Spleen (tissue), 11 donors: ENCODE results near the gene MGAT4B. TPM values are rescaled to one million over a fixed set of nuclear protein-coding genes. Genes with fewer than 3 reads are reported as not detected.
A peak's percentile ranks its signal among the peaks of the same experiment; 100 is the strongest.

Experiments
- DNase-seq: peaks from one replicate; pipeline ENCODE4 v3.0.0-alpha.2; 2020
- H3K27ac ChIP-seq, 8 donors: fragments of 200-600 bp; sonication (generic) in 7 of 8; 1 replicate in 4 of 8; 2 replicates in 4 of 8; pipeline versions ENCODE4 v1.5.0 to v1.8.0; 2016 to 2021; ENCODE audit warnings: inconsistent platforms in 4 of 8, mild to moderate bottlenecking in 4 of 8, moderate library complexity in 1 of 8
- H3K27me3 ChIP-seq, 7 donors: fragments of 200-600 bp; sonication (generic) in 6 of 7; replicated peaks in 1 of 7; 1 replicate in 4 of 7; 2 replicates in 3 of 7; pipeline versions ENCODE4 v1.5.0 to v1.8.0; 2016 to 2021; ENCODE audit warnings: inconsistent platforms in 3 of 7, mild to moderate bottlenecking in 1 of 7
- H3K36me3 ChIP-seq, 6 donors: fragments of 200-600 bp; sonication (generic) in 5 of 6; 1 replicate in 4 of 6; 2 replicates in 2 of 6; pipeline versions ENCODE4 v1.5.0 to v1.8.0; 2016 to 2021; ENCODE audit warnings: inconsistent platforms in 2 of 6
- H3K4me1 ChIP-seq, 6 donors: fragments of 200-600 bp; sonication (generic) in 5 of 6; 1 replicate in 3 of 6; 2 replicates in 3 of 6; pipeline versions ENCODE4 v1.5.0 to v1.8.0; 2016 to 2021; ENCODE audit warnings: inconsistent platforms in 3 of 6
- H3K4me3 ChIP-seq, 8 donors: fragments of 200-600 bp; sonication (generic) in 7 of 8; 1 replicate in 4 of 8; 2 replicates in 4 of 8; pipeline versions ENCODE4 v1.5.0 to v1.8.0; 2016 to 2021; ENCODE audit warnings: inconsistent platforms in 4 of 8, mild to moderate bottlenecking in 4 of 8, moderate library complexity in 2 of 8
- H3K9me3 ChIP-seq, 8 donors: fragments of 200-600 bp; sonication (generic) in 7 of 8; 1 replicate in 4 of 8; 2 replicates in 4 of 8; pipeline versions ENCODE4 v1.5.0 to v1.8.0; 2016 to 2021; ENCODE audit warnings: inconsistent platforms in 4 of 8
- CTCF ChIP-seq, 11 experiments: fragments of 200-600 bp in 7 of 11; fragments of 450-650 bp in 4 of 11; sonication (generic) in 4 of 11; IDR thresholded peaks in 8 of 11; conservative IDR thresholded peaks in 3 of 11; 1 replicate in 7 of 11; 2 replicates in 4 of 11; pipeline versions ENCODE4 v1.4.0 to v1.8.0; 2016 to 2021; ENCODE audit warnings: antibody characterized with exemption in 11 of 11, inconsistent platforms in 4 of 11, mild to moderate bottlenecking in 1 of 11
- POLR2A ChIP-seq, 3 donors: fragments of 450-650 bp; IDR thresholded peaks; one replicate each; pipeline ENCODE4 v1.5.1; 2017; ENCODE audit warnings: antibody characterized with exemption in 3 of 3, mild to moderate bottlenecking in 1 of 3
- POLR2AphosphoS5 ChIP-seq, 3 donors: sonication (generic); formaldehyde crosslinking; IDR thresholded peaks; one replicate each; pipeline ENCODE4 v1.5.1; 2017; ENCODE audit warnings: antibody characterized with exemption in 3 of 3
- WGBS, 5 donors: extraction: QIAGEN DNeasy Blood & Tissue Kit in 3 of 5; methylation state at CpG; one replicate each; pipeline versions ENCODE4 v1.1.5 to v1.1.7; 2013 to 2018; 5-methylcytosine and 5-hydroxymethylcytosine counted together
- intact Hi-C: fragments of 100-400 bp; cut with DNase I; formaldehyde crosslinking; loops from one replicate; pipeline ENCODE4 v1.15.0; 2023; ENCODE audit warnings: low total_unique reads
- polyA plus RNA-seq, 3 donors: library from polyadenylated mRNA; stranded (reverse); fragments of 200-250 nt; gene quantifications; one replicate each; pipeline ENCODE4 v1.2.1, GENCODE V29; 2013
- total RNA-seq, 7 donors: library from RNA; depleted of rRNA in 3 of 7; stranded (reverse); fragments of >200 nt in 3 of 7; fragmentation: NEBNext Ultra II Directional in 4 of 7; extraction: Animal tissue kit (Norgen Biotek cat#: 25700) in 4 of 7; gene quantifications; one replicate each; pipeline versions ENCODE4 v1.1.0 to v1.2.1, GENCODE V29; 2016 to 2021
- donor health status: healthy with polysubstance abuse.
- donor health status: DM: no; HTN: no; CAD: no; lungs with moderate emphysema.
- donor health status: DM: no; HTN: no; CAD: no.
- donor health status: Bipolar disorder and iron deficiency.
- donor health status: healthy.
- donor health status: DM: no; HTN: no; CAD: no.
- donor health status: DM: yes; HTN: yes; CAD: no.

MGAT4B gene
- total and polyA plus RNA-seq, 10 donors: 34.9 to 117 (median 79.2) TPM

GRCh38 chr5:179820127-179820482 lies 13.4 kb upstream of the MGAT4B start:
- peaks cover 0 to 12% (median 0%) of the 10 kb centered on the region in 7 donors for H3K27me3 ChIP-seq
- no peak for TF ChIP-seq POLR2AphosphoS5 (IDR thresholded peaks at IDR 0.05)
- no peak for TF ChIP-seq CTCF (IDR thresholded peaks at IDR 0.05 in 8 of 11, conservative IDR thresholded peaks at IDR 0.05 in 3 of 11)
- TF ChIP-seq POLR2A (IDR thresholded peaks at IDR 0.05): no peak
- H3K9me3 ChIP-seq: no peaks in the 10 kb centered on the region
- peak overlapping the region; percentile 89 to 97 (median 94) for H3K4me3 ChIP-seq
- 31 to 61% (median 40%) methylated on average over 6 to 12 of the region's 12 CpGs for WGBS, 5 donors
- no peak for DNase-seq
- intact Hi-C loops: no loop called here
- peaks cover 46 to 82% (median 77%) of the 10 kb centered on the region in 6 donors for H3K4me1 ChIP-seq
- peak overlapping the region; percentile 86 to 100 (median 100) for H3K27ac ChIP-seq
- peaks cover 0 to 33% (median 25%) of the 10 kb centered on the region in 6 donors for H3K36me3 ChIP-seq

GRCh38 chr5:179819296-179820126 lies 12.8 kb upstream of the MGAT4B start:
- WGBS, 5 donors: 19 to 33% (median 27%) methylated on average over 9 to 26 of the region's 26 CpGs
- intact Hi-C loops: no loop called here
- Histone ChIP-seq H3K36me3 (peaks cover 0 to 30% (median 19%) of the 10 kb centered on the region in 6 donors), H3K4me3 (peak overlapping the region in 7 of 8 donors; percentile 16 to 97 (median 95)), H3K27me3 (peaks cover 0 to 12% (median 0%) of the 10 kb centered on the region in 7 donors), H3K9me3 (no peaks in the 10 kb centered on the region), H3K4me1 (peaks cover 46 to 76% (median 71%) of the 10 kb centered on the region in 6 donors), H3K27ac (peak overlapping the region; percentile 86 to 100 (median 100))
- DNase-seq: peak; percentile 93
- TF ChIP-seq POLR2AphosphoS5 (IDR thresholded peaks at IDR 0.05) (no peak), POLR2A (IDR thresholded peaks at IDR 0.05) (no peak)

GRCh38 chr5:179818746-179819295 lies 12.2 kb upstream of the MGAT4B start:
- Histone ChIP-seq H3K4me3 (peak overlapping the region; percentile 11 to 97 (median 94)), H3K36me3 (peaks cover 0 to 30% (median 12%) of the 10 kb centered on the region in 6 donors), H3K4me1 (peaks cover 46 to 69% (median 64%) of the 10 kb centered on the region in 6 donors), H3K27me3 (peaks cover 0 to 12% (median 0%) of the 10 kb centered on the region in 7 donors), H3K27ac (peak overlapping the region; percentile 86 to 100 (median 100)), H3K9me3 (no peaks in the 10 kb centered on the region)
- TF ChIP-seq POLR2A (IDR thresholded peaks at IDR 0.05): peak in 1 of 3 donors; percentile 12
- peak; percentile 90 to 93 (median 91) for TF ChIP-seq POLR2AphosphoS5 (IDR thresholded peaks at IDR 0.05)
- no peak for TF ChIP-seq CTCF (IDR thresholded peaks at IDR 0.05 in 8 of 11, conservative IDR thresholded peaks at IDR 0.05 in 3 of 11)
- 2 to 6% (median 3%) methylated on average over 27 to 35 of the region's 35 CpGs for WGBS, 5 donors
- intact Hi-C loops: no loop called here
- DNase-seq: peak; percentile 98

- Histone ChIP-seq H3K4me1 (peaks cover 43 to 62% (median 58%) of the 10 kb centered on the region in 6 donors), H3K9me3 (no peaks in the 10 kb centered on the region), H3K36me3 (peaks cover 0 to 28% (median 6%) of the 10 kb centered on the region in 6 donors), H3K27me3 (peaks cover 0 to 12% (median 0%) of the 10 kb centered on the region in 7 donors), H3K27ac (peak overlapping the region; percentile 86 to 100 (median 100)), H3K4me3 (peak overlapping the region in 7 of 8 donors; percentile 11 to 97 (median 95))
- TF ChIP-seq POLR2AphosphoS5 (IDR thresholded peaks at IDR 0.05) (no peak), POLR2A (IDR thresholded peaks at IDR 0.05) (no peak), CTCF (IDR thresholded peaks at IDR 0.05 in 8 of 11, conservative IDR thresholded peaks at IDR 0.05 in 3 of 11) (no peak)
- WGBS, 5 donors: 56 to 72% (median 63%) methylated on average over 11 to 14 of the region's 14 CpGs
- DNase-seq: peak; percentile 76
- intact Hi-C loops: no loop called here
These were observed 11.5 kb upstream of the MGAT4B start for GRCh38 chr5:179817890-179818745.
